Astrocyte (in vitro differentiated cells and primary cell): Measurements from ENCODE around the gene RPRM.

Experiments used
- CTCF ChIP-seq: IDR thresholded peaks from 2 replicates; pipeline ENCODE4 v1.5.1; 2011; ENCODE audit warnings: low read depth, mild to moderate bottlenecking, inconsistent platforms, low read length, moderate library complexity; ENCODE audit not compliant: insufficient read depth
- EZH2 ChIP-seq: IDR thresholded peaks from 2 replicates; pipeline ENCODE4 v1.6.1; 2012; ENCODE audit warnings: mild to moderate bottlenecking, low read length, inconsistent platforms; ENCODE audit not compliant: insufficient read depth

- TF ChIP-seq CTCF (no peak), EZH2 (no peak)
Measured at GRCh38 chr2:153487448-153487847, 8.9 kb upstream of the RPRM start.
